Measurements from ENCODE around the gene NCEH1.
"Not testable (repeated sequence)": the region's sequence is repeated elsewhere in the genome, so short reads cannot be mapped to it uniquely, and the experiment has no call there.

The NCEH1 gene

GRCh38 chr3:172749230-172749965 lies 38.5 kb upstream of the NCEH1 start:
- Histone ChIP-seq H3K27ac (peak overlapping the region in 9 of 11 experiments; percentile 68 to 97 (median 87); a peak in 13 of 22 replicates), H3K9ac (peak overlapping the region in 5 of 11 experiments; percentile 80 to 96 (median 84); a peak in 10 of 22 replicates), H4K20me1 (no peaks in the 10 kb centered on the region), H3K36me3 (peaks cover 0 to 20% (median 10%) of the 10 kb centered on the region in 11 experiments; a peak in 11 of 22 replicates), H3K4me3 (peak overlapping the region in 9 of 10 experiments; percentile 75 to 98 (median 94); a peak in 14 of 20 replicates), H3K4me2 (peak overlapping the region; percentile 70 to 92 (median 78); a peak in 21 of 22 replicates), H3K4me1 (peaks cover 10 to 27% (median 22%) of the 10 kb centered on the region in 10 experiments; a peak in 19 of 20 replicates), H3K9me3 (replicated peaks in 1 of 11) (no peaks in the 10 kb centered on the region; a peak in 1 of 22 replicates), H3K27me3 (no peaks in the 10 kb centered on the region)
- no peak for TF ChIP-seq Cebpa-rat (IDR thresholded peaks at IDR 0.05)

GRCh38 chr3:172746475-172746874 lies 35.6 kb upstream of the NCEH1 start:
- Histone ChIP-seq H3K4me1 (peaks cover 1 to 8% (median 6%) of the 10 kb centered on the region in 10 experiments; a peak in 15 of 20 replicates), H3K9me3 (replicated peaks in 1 of 11) (no peaks in the 10 kb centered on the region), H3K4me3 (no peak overlapping the region), H3K27me3 (no peaks in the 10 kb centered on the region), H3K36me3 (no peaks in the 10 kb centered on the region), H3K27ac (no peak overlapping the region), H3K9ac (no peak overlapping the region), H4K20me1 (no peaks in the 10 kb centered on the region), H3K4me2 (no peak overlapping the region)
- TF ChIP-seq Cebpa-rat (IDR thresholded peaks at IDR 0.05): no peak

- no peak for TF ChIP-seq Cebpa-rat (IDR thresholded peaks at IDR 0.05)
- Histone ChIP-seq H3K9ac (no peak overlapping the region), H3K27ac (no peak overlapping the region), H3K4me1 (no peaks in the 10 kb centered on the region), H3K27me3 (no peaks in the 10 kb centered on the region), H3K9me3 (replicated peaks in 1 of 11) (peaks cover 0 to 8% (median 0%) of the 10 kb centered on the region in 11 experiments; a peak in 1 of 22 replicates), H3K4me2 (no peak overlapping the region), H3K36me3 (no peaks in the 10 kb centered on the region), H3K4me3 (no peak overlapping the region), H4K20me1 (no peaks in the 10 kb centered on the region)
Measured at GRCh38 chr3:172739462-172739861, 28.6 kb upstream of the NCEH1 start.

GRCh38 chr3:172735014-172735413 lies 24.1 kb upstream of the NCEH1 start:
- Histone ChIP-seq H3K27ac (no peak overlapping the region), H3K9me3 (replicated peaks in 1 of 11) (peaks cover 0 to 8% (median 0%) of the 10 kb centered on the region in 11 experiments; a peak in 1 of 22 replicates), H3K27me3 (no peaks in the 10 kb centered on the region), H4K20me1 (no peaks in the 10 kb centered on the region), H3K4me3 (no peak overlapping the region), H3K4me1 (no peaks in the 10 kb centered on the region), H3K9ac (no peak overlapping the region), H3K4me2 (no peak overlapping the region), H3K36me3 (no peaks in the 10 kb centered on the region)
- no peak for TF ChIP-seq Cebpa-rat (IDR thresholded peaks at IDR 0.05)

GRCh38 chr3:172726380-172726779 lies 15.5 kb upstream of the NCEH1 start:
- Histone ChIP-seq H3K9ac (no peak overlapping the region), H3K4me3 (no peak overlapping the region), H4K20me1 (no peaks in the 10 kb centered on the region), H3K9me3 (replicated peaks in 1 of 11) (peaks cover 0 to 10% (median 5%) of the 10 kb centered on the region in 11 experiments; a peak in 7 of 22 replicates), H3K27ac (no peak overlapping the region), H3K27me3 (no peaks in the 10 kb centered on the region), H3K4me2 (no peak overlapping the region), H3K36me3 (no peaks in the 10 kb centered on the region), H3K4me1 (0 out of 20 replicates have a peak, but pooled peaks cover 0 to 4% (median 0%) of the 10 kb centered on the region in 10 experiments)
- TF ChIP-seq Cebpa-rat (IDR thresholded peaks at IDR 0.05): no peak

- not testable (repeated sequence) for H3K4me2 ChIP-seq, H3K4me1 ChIP-seq, H3K9ac ChIP-seq, H3K4me3 ChIP-seq, H3K27ac ChIP-seq, H3K27me3 ChIP-seq, H3K36me3 ChIP-seq, H4K20me1 ChIP-seq
- H3K9me3 ChIP-seq (replicated peaks in 1 of 11): peaks cover 19 to 33% (median 25%) of the 10 kb centered on the region in 11 experiments
Measured at GRCh38 chr3:172722536-172723040, 11.7 kb upstream of the NCEH1 start.

- H3K4me3 ChIP-seq: no peak overlapping the region
- H3K4me1 ChIP-seq: peaks cover 0 to 23% (median 10%) of the 10 kb centered on the region in 10 experiments; a peak in 11 of 20 replicates
- no peaks in the 10 kb centered on the region for H4K20me1 ChIP-seq
- no peak for TF ChIP-seq Cebpa-rat (IDR thresholded peaks at IDR 0.05)
- H3K9ac ChIP-seq: no peak overlapping the region
- H3K27ac ChIP-seq: no peak overlapping the region
- H3K36me3 ChIP-seq: no peaks in the 10 kb centered on the region
- H3K9me3 ChIP-seq (replicated peaks in 1 of 11): peaks cover 15 to 26% (median 24%) of the 10 kb centered on the region in 11 experiments
- no peaks in the 10 kb centered on the region for H3K27me3 ChIP-seq
- no peak overlapping the region for H3K4me2 ChIP-seq
Measured at GRCh38 chr3:172717493-172718088, 6.7 kb upstream of the NCEH1 start.

- no peak for TF ChIP-seq Cebpa-rat (IDR thresholded peaks at IDR 0.05)
- Histone ChIP-seq H3K9me3 (replicated peaks in 1 of 11) (peaks cover 15 to 26% (median 24%) of the 10 kb centered on the region in 11 experiments), H3K4me1 (peaks cover 5 to 28% (median 13%) of the 10 kb centered on the region in 10 experiments; a peak in 17 of 20 replicates), H3K4me2 (peak overlapping the region in 5 of 11 experiments; percentile 41 to 73 (median 52); a peak in 11 of 22 replicates), H3K27me3 (no peaks in the 10 kb centered on the region), H4K20me1 (no peaks in the 10 kb centered on the region), H3K4me3 (no peak overlapping the region), H3K36me3 (no peaks in the 10 kb centered on the region), H3K9ac (no peak overlapping the region), H3K27ac (no peak overlapping the region)
Measured at GRCh38 chr3:172716476-172716875, 5.6 kb upstream of the NCEH1 start.

GRCh38 chr3:172713316-172713715 lies 2.4 kb upstream of the NCEH1 start:
- Histone ChIP-seq H3K4me3 (no peak overlapping the region), H4K20me1 (no peaks in the 10 kb centered on the region), H3K4me2 (no peak overlapping the region), H3K9me3 (replicated peaks in 1 of 11) (peaks cover 0 to 11% (median 8%) of the 10 kb centered on the region in 11 experiments; a peak in 17 of 22 replicates), H3K27me3 (no peaks in the 10 kb centered on the region), H3K27ac (no peak overlapping the region), H3K9ac (no peak overlapping the region), H3K36me3 (no peaks in the 10 kb centered on the region), H3K4me1 (peaks cover 15 to 44% (median 25%) of the 10 kb centered on the region in 10 experiments)
- no peak for TF ChIP-seq Cebpa-rat (IDR thresholded peaks at IDR 0.05)

Measured in BLaER1 treated with 17β-estradiol and CSF1 and Interleukin-3, amounts not matched to agents 10 nM and 100 nM (cell line).